Measurements from ENCODE around the gene BDP1.

DNA sequence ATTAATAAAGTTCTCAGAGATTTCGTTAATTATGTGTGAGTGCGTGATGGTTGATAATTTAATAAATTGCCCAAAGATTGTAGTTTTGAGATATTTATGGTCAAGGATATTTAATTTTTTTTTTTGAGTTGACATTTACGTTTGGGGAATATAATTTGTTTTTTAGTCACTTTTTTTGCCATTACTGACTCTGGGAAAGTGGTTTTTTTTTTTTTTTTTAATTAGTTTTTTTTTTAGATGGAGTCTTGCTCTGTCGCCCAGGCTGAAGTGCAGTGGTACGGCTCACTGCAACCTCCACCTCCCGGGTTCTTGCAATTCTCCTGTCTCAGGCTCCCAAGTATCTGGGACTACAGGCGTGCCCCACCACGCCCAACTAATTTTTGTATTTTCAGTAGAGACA lies 1.7 kb downstream of the BDP1 start:
- TF ChIP-seq POLR2A (IDR thresholded peaks at IDR 0.05) (no peak), EP300 (IDR thresholded peaks at IDR 0.05) (no peak), POLR2AphosphoS5 (IDR thresholded peaks at IDR 0.05) (no peak)
- TF ChIP-seq, protein P1, sequence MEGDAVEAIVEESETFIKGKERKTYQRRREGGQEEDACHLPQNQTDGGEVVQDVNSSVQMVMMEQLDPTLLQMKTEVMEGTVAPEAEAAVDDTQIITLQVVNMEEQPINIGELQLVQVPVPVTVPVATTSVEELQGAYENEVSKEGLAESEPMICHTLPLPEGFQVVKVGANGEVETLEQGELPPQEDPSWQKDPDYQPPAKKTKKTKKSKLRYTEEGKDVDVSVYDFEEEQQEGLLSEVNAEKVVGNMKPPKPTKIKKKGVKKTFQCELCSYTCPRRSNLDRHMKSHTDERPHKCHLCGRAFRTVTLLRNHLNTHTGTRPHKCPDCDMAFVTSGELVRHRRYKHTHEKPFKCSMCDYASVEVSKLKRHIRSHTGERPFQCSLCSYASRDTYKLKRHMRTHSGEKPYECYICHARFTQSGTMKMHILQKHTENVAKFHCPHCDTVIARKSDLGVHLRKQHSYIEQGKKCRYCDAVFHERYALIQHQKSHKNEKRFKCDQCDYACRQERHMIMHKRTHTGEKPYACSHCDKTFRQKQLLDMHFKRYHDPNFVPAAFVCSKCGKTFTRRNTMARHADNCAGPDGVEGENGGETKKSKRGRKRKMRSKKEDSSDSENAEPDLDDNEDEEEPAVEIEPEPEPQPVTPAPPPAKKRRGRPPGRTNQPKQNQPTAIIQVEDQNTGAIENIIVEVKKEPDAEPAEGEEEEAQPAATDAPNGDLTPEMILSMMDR (IDR thresholded peaks at IDR 0.05), result no peak

All from upper lobe of left lung (tissue), 4 donors.